Measurements from ENCODE around the gene PARD6G.
"Not testable (repeated sequence)": the region's sequence is repeated elsewhere in the genome, so short reads cannot be mapped to it uniquely, and the experiment has no call there.

Gene PARD6G

DNA sequence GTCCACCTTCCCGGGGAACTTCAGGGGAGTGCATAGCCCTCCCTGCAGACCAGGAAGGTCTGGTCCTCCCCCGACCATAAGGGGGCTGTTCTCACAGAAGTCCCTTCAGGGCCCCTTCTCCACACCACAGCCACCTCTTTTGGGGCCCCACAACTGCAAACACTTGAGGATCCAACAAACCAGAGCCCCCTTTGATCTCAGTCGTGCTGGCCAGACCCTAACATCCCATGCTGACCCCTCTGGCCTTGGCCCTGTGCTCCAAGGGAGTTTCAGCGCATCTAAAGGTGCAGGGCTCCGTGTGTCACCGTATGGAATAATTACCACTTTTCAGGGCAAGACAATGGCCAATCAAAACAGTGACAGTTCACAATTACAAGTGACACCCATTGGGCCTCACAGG lies 80.6 kb downstream of the PARD6G start (continued):
- TF ChIP-seq, protein P1, sequence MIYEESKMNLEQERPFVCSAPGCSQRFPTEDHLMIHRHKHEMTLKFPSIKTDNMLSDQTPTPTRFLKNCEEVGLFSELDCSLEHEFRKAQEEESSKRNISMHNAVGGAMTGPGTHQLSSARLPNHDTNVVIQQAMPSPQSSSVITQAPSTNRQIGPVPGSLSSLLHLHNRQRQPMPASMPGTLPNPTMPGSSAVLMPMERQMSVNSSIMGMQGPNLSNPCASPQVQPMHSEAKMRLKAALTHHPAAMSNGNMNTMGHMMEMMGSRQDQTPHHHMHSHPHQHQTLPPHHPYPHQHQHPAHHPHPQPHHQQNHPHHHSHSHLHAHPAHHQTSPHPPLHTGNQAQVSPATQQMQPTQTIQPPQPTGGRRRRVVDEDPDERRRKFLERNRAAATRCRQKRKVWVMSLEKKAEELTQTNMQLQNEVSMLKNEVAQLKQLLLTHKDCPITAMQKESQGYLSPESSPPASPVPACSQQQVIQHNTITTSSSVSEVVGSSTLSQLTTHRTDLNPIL (CRISPR knock-in tag; IDR thresholded peaks at IDR 0.05; ENCODE audit: low read depth): no peak
- no peak for TF ChIP-seq BACH2 (CRISPR knock-in tag; IDR thresholded peaks at IDR 0.05; ENCODE audit: borderline replicate concordance)
- no peak for TF ChIP-seq GLIS3 (CRISPR knock-in tag; IDR thresholded peaks at IDR 0.05)
- TF ChIP-seq RARB (CRISPR knock-in tag; IDR thresholded peaks at IDR 0.05): no peak
- TF ChIP-seq, protein P2, sequence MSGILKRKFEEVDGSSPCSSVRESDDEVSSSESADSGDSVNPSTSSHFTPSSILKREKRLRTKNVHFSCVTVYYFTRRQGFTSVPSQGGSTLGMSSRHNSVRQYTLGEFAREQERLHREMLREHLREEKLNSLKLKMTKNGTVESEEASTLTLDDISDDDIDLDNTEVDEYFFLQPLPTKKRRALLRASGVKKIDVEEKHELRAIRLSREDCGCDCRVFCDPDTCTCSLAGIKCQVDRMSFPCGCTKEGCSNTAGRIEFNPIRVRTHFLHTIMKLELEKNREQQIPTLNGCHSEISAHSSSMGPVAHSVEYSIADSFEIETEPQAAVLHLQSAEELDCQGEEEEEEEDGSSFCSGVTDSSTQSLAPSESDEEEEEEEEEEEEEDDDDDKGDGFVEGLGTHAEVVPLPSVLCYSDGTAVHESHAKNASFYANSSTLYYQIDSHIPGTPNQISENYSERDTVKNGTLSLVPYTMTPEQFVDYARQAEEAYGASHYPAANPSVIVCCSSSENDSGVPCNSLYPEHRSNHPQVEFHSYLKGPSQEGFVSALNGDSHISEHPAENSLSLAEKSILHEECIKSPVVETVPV (CRISPR knock-in tag; IDR thresholded peaks at IDR 0.05): no peak
- TF ChIP-seq TCF4 (CRISPR knock-in tag; IDR thresholded peaks at IDR 0.05; ENCODE audit: borderline replicate concordance): no peak

GRCh38 chr18:80166240-80166639 lies 81.1 kb downstream of the PARD6G start:
- TF ChIP-seq GLIS3 (CRISPR knock-in tag; IDR thresholded peaks at IDR 0.05): no peak
- ATAC-seq: no peak

- not testable (repeated sequence) for ATAC-seq
Measured at GRCh38 chr18:80164727-80165355, 82.5 kb downstream of the PARD6G start.

- ATAC-seq: no peak
- TF ChIP-seq ZNF565 (CRISPR knock-in tag; conservative IDR thresholded peaks at IDR 0.05; ENCODE audit: low read depth) (no peak), ARNTL (CRISPR knock-in tag; IDR thresholded peaks at IDR 0.05; ENCODE audit: borderline replicate concordance, low read depth) (no peak), ZFP30 (CRISPR knock-in tag; IDR thresholded peaks at IDR 0.05) (no peak), PATZ1 (CRISPR knock-in tag; IDR thresholded peaks at IDR 0.05; ENCODE audit: borderline replicate concordance) (no peak), ZNF70 (CRISPR knock-in tag; IDR thresholded peaks at IDR 0.05) (no peak), ISL1 (CRISPR knock-in tag; IDR thresholded peaks at IDR 0.05) (no peak), CSDC2 (CRISPR knock-in tag; IDR thresholded peaks at IDR 0.05) (no peak), PPARA (CRISPR knock-in tag; IDR thresholded peaks at IDR 0.05; ENCODE audit: borderline replicate concordance) (no peak), ZNF8 (CRISPR knock-in tag; IDR thresholded peaks at IDR 0.05) (no peak), TOX (CRISPR knock-in tag; IDR thresholded peaks at IDR 0.05; ENCODE audit: borderline replicate concordance) (no peak), SNAI2 (CRISPR knock-in tag; IDR thresholded peaks at IDR 0.05) (no peak), ESRRG (CRISPR knock-in tag; IDR thresholded peaks at IDR 0.05) (no peak), TSHZ2 (CRISPR knock-in tag; IDR thresholded peaks at IDR 0.05) (no peak), GLIS3 (CRISPR knock-in tag; IDR thresholded peaks at IDR 0.05) (no peak), OSR1 (CRISPR knock-in tag; IDR thresholded peaks at IDR 0.05) (no peak), TCF4 (CRISPR knock-in tag; IDR thresholded peaks at IDR 0.05; ENCODE audit: borderline replicate concordance) (no peak)
- TF ChIP-seq, protein P2 (CRISPR knock-in tag; IDR thresholded peaks at IDR 0.05): no peak
- TF ChIP-seq, protein P1 (CRISPR knock-in tag; IDR thresholded peaks at IDR 0.05; ENCODE audit: low read depth): no peak
- TF ChIP-seq, protein P3, sequence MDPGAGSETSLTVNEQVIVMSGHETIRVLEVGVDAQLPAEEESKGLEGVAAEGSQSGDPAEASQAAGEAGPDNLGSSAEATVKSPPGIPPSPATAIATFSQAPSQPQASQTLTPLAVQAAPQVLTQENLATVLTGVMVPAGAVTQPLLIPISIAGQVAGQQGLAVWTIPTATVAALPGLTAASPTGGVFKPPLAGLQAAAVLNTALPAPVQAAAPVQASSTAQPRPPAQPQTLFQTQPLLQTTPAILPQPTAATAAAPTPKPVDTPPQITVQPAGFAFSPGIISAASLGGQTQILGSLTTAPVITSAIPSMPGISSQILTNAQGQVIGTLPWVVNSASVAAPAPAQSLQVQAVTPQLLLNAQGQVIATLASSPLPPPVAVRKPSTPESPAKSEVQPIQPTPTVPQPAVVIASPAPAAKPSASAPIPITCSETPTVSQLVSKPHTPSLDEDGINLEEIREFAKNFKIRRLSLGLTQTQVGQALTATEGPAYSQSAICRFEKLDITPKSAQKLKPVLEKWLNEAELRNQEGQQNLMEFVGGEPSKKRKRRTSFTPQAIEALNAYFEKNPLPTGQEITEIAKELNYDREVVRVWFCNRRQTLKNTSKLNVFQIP (CRISPR knock-in tag; IDR thresholded peaks at IDR 0.05; ENCODE audit: borderline replicate concordance, low read depth): no peak
Measured at GRCh38 chr18:80163183-80163582, 84.1 kb downstream of the PARD6G start.
